ENCODE data around the gene LIN52. TPM values are rescaled to one million over a fixed set of nuclear protein-coding genes. Genes with fewer than 3 reads are reported as not detected.

The LIN52 gene
- total and polyA plus RNA-seq, 2 of the 8 experiments (the other 6 are each of a cell fraction or from before 2014, with no cell fraction given): 6.8 to 11.6 TPM

- Histone ChIP-seq H3K4me1 (replicated peaks in 1 of 4; ENCODE audit: control insufficient read depth in 3 of 4, insufficient read depth in 4 of 4, low read length in 3 of 4) (no peaks in the 10 kb centered on the region), H3K9me3 (ENCODE audit: insufficient read depth in 2 of 2, low read depth in 1 of 2, low read length in 1 of 2) (no peaks in the 10 kb centered on the region), H4K20me1 (replicated peaks in 1 of 2; ENCODE audit: control insufficient read depth in 1 of 2, insufficient read depth in 2 of 2, low read length in 2 of 2) (peaks cover 0 to 1% of the 10 kb centered on the region in 2 experiments), H3K18ac (ENCODE audit: extremely low read depth, low read length) (no peak overlapping the region), H4K8ac (ENCODE audit: extremely low read depth, insufficient read depth, low read length) (no peak overlapping the region), H3K27me3 (replicated peaks in 1 of 4; ENCODE audit: control insufficient read depth in 3 of 4, extremely low read depth in 1 of 4, insufficient read depth in 3 of 4, low read length in 3 of 4) (no peaks in the 10 kb centered on the region), H2BK20ac (ENCODE audit: low read length) (no peak overlapping the region), H2AK5ac (ENCODE audit: low read depth, low read length) (no peak overlapping the region), H4K5ac (ENCODE audit: insufficient read length, low read depth, low read length) (no peak overlapping the region), H2BK12ac (ENCODE audit: low read depth, low read length) (no peak overlapping the region), H3K4me2 (ENCODE audit: insufficient read depth in 1 of 2, low read depth in 2 of 2, low read length in 2 of 2) (no peak overlapping the region), H3K23ac (ENCODE audit: insufficient read length) (no peak overlapping the region), H4K91ac (replicated peaks; ENCODE audit: insufficient read length, low read length) (no peak overlapping the region), H2AFZ (ENCODE audit: low read length) (no peak overlapping the region), H3K4me3 (ENCODE audit: extremely low read depth in 1 of 4, insufficient read depth in 2 of 4, low read depth in 3 of 4, low read length in 4 of 4) (no peak overlapping the region), H3K27ac (ENCODE audit: low read depth, low read length) (no peak overlapping the region), H3K9ac (replicated peaks in 1 of 4; ENCODE audit: extremely low read depth in 1 of 4, low read depth in 3 of 4, low read length in 3 of 4) (no peak overlapping the region), H3K4ac (replicated peaks; ENCODE audit: insufficient read length, low read depth, low read length) (no peak overlapping the region), H3K23me2 (ENCODE audit: low read depth, low read length) (no peaks in the 10 kb centered on the region), H2BK120ac (replicated peaks; ENCODE audit: low read depth, low read length) (no peak overlapping the region), H3K79me2 (ENCODE audit: control insufficient read depth in 1 of 2, insufficient read depth in 2 of 2, low read length in 2 of 2) (no peaks in the 10 kb centered on the region), H3K36me3 (ENCODE audit: control insufficient read depth in 2 of 4, insufficient read depth in 4 of 4, low read length in 3 of 4) (peaks cover 3 to 12% (median 7%) of the 10 kb centered on the region in 4 experiments; a peak in 5 of 8 replicates), H3K56ac (replicated peaks; ENCODE audit: insufficient read length, low read depth, low read length) (no peak overlapping the region), H3K14ac (ENCODE audit: insufficient read length) (no peak overlapping the region), H3K79me1 (ENCODE audit: low read depth, low read length) (no peaks in the 10 kb centered on the region; the same call in 1 of the 2 replicates), H2BK5ac (ENCODE audit: low read depth, low read length) (no peak overlapping the region), H2BK15ac (ENCODE audit: low read length) (no peak overlapping the region)
- DNase-seq (ENCODE audit: low read depth in 1 of 2, low spot score in 2 of 2) (no peak), FAIRE-seq (no peak)
- ChIA-PET CTCF (ENCODE audit: partially characterized antibody) (interaction anchor here (0.6 to 5.2 kb wide), 5 partner anchors 12 to 63 kb away, joined by 3 to 19 read pairs (median 6); no protein-coding TSS in a partner anchor), POLR2A (ENCODE audit: partially characterized antibody) (no interaction called here)
- WGBS, 2 experiments (ENCODE audit: extremely low coverage in 1 of 2, insufficient coverage in 1 of 2, insufficient read length in 1 of 2, insufficient replicate concordance in 2 of 2, low coverage in 1 of 2, low lambda C conversion rate in 2 of 2, missing lambda C conversion rate in 1 of 2): 95% methylated on average over 7 of the region's 7 CpGs; no CpG with 5 or more reads in 1 of the 2 experiments
- TF ChIP-seq JUND (IDR thresholded peaks at IDR 0.05; ENCODE audit: low read length): no peak
- no peak for TF ChIP-seq SP1 (IDR thresholded peaks at IDR 0.05; ENCODE audit: low read depth, low read length)
- TF ChIP-seq CREB1 (IDR thresholded peaks at IDR 0.05): no peak
- no peak for TF ChIP-seq ZNF274 (IDR thresholded peaks at IDR 0.05; ENCODE audit: borderline replicate concordance, extremely low read depth, low read length)
- no peak for TF ChIP-seq KDM1A (IDR thresholded peaks at IDR 0.05; ENCODE audit: borderline replicate concordance, low read length)
- TF ChIP-seq POU5F1 (IDR thresholded peaks at IDR 0.05; ENCODE audit: low read depth, low read length): no peak
Measured at GRCh38 chr14:74195623-74196022, 110.9 kb downstream of the LIN52 start.

All from H1 (cell line).